ENCODE data around the gene HNRNPA2B1. TPM values are rescaled to one million over a fixed set of nuclear protein-coding genes. Genes with fewer than 3 reads are reported as not detected.

Gene HNRNPA2B1
- total RNA-seq (2014; rRNA removed), result 226 and 347 TPM in 2 replicates
- polyA plus RNA-seq (2012), result 681 TPM

- DNase-seq (ENCODE audit: low read depth), result peak; percentile 98
Observed at GRCh38 chr7:26200444-26201246, at the start of gene HNRNPA2B1. HNRNPA2B1 (minus strand) TSS chr7:26200746; CDS start chr7:26200577, 169 bp downstream.

- DNase-seq (ENCODE audit: low read depth), result no peak
Observed at GRCh38 chr7:26250239-26250638, 49.7 kb upstream of the HNRNPA2B1 start.

- no peak for DNase-seq (ENCODE audit: low read depth)
Observed at GRCh38 chr7:26245150-26245549, 44.6 kb upstream of the HNRNPA2B1 start.

DNA sequence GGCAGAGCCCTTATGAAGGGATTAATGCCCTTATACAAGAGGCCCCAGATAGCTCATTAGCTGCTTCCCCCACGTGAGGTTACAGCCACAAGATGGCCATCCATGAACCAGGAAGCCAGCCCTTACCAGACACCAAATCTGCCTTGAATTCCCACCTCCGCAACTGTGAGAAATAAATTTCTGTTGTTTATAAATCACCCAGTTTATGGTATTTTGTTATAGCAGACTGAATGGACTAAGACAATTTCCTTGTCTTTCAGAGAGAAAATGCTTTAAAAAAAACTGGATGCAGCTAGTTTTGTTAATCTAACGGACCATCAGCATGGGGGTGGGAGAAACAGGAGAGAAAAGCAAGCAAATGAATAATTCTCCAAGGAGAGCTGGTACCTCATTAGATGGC lies 37.5 kb upstream of the HNRNPA2B1 start:
- DNase-seq (ENCODE audit: low read depth), result no peak

DNA sequence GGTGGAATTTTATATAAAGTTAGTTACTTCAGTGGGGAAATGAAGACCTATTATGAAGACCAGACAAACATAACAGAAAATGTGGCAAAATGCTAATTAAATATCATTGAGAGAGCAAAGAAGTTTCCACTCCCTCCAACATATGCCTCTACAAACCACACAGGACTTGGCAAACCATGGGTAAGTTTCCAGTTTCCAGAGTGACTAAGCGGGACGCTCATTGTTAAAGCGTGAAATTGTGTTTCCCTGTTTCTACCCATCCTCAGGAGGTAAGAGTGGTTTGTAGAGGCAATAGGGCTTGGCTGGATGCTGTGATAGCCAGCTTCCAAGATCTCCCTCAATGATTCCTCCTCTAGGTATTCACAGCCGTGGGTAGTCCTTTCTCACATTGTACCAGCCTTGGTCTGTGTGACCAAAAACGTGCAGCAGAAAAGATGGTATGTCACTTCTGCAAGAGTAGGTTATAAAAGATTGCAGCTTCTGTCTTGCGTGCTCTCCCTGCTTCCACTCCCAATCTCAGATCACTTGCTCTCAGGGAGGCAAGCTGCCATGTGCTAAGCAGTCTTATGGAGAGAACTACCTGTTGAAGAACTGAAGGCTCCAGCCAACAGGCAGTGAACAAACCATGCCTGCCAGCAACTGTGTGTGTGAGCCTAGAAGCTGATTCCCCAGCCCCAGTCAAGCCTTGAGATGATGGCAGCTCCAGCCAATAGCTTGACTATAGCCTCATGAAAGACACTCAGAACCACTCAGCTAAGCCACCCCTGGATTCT lies 36.7 kb upstream of the HNRNPA2B1 start:
- peak; percentile 13 for DNase-seq (ENCODE audit: low read depth)

GRCh38 chr7:26233902-26234511 lies 33.5 kb upstream of the HNRNPA2B1 start:
- DNase-seq (ENCODE audit: low read depth), result no peak

- no peak for DNase-seq (ENCODE audit: low read depth)
Observed at GRCh38 chr7:26227987-26228386, 27.4 kb upstream of the HNRNPA2B1 start.

DNA sequence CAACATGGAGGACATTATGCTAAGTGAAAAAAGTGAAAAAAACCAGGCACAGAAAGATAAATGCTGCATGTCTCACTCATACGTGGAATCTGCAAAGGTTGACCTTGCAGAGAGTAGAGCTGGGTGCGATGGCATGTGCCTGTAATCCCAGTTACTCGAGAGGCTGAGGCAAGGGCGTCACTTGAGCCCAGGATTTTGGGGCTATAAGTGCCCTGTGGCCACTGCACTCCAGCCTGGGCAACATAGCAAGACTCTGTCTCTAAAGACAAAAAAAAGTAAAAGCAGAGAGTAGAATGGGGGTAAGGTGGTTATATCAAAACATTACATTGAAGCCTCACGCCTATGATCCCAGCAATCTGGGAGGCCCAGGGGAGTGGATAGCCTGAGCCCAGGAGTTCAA lies 23.8 kb upstream of the HNRNPA2B1 start:
- DNase-seq (ENCODE audit: low read depth), result no peak

- no peak for DNase-seq (ENCODE audit: low read depth)
Observed at GRCh38 chr7:26216049-26216448, 15.5 kb upstream of the HNRNPA2B1 start.

GRCh38 chr7:26213807-26214515 lies 13.4 kb upstream of the HNRNPA2B1 start:
- no peak for DNase-seq (ENCODE audit: low read depth)

- no peak for DNase-seq (ENCODE audit: low read depth)
Observed at GRCh38 chr7:26212921-26213718, 12.6 kb upstream of the HNRNPA2B1 start.

- no peak for DNase-seq (ENCODE audit: low read depth)
Observed at GRCh38 chr7:26208040-26208439, 7.5 kb upstream of the HNRNPA2B1 start.

DNA sequence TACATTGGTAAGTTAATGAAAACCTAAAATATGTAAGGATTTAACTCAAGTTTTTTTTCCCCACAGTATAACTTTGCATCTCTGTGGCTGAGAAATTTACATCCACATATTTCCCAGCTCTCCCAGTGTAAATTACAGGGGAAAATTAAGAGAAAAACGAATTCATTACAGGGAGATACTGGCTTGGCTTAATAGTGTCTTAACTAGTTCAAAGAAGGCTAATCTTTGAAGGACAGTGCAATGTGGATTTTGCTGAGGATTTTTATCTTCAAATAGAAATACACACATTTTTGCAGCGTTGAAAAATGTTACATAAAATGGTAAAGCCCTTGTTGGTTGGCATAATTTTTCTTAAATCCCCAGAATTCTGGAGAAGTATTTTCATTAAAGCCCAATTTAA lies 2.5 kb upstream of the HNRNPA2B1 start:
- DNase-seq (ENCODE audit: low read depth), result no peak

GRCh38 chr7:26202019-26202990 lies 1.8 kb upstream of the HNRNPA2B1 start:
- peak; percentile 42 for DNase-seq (ENCODE audit: low read depth)

DNA sequence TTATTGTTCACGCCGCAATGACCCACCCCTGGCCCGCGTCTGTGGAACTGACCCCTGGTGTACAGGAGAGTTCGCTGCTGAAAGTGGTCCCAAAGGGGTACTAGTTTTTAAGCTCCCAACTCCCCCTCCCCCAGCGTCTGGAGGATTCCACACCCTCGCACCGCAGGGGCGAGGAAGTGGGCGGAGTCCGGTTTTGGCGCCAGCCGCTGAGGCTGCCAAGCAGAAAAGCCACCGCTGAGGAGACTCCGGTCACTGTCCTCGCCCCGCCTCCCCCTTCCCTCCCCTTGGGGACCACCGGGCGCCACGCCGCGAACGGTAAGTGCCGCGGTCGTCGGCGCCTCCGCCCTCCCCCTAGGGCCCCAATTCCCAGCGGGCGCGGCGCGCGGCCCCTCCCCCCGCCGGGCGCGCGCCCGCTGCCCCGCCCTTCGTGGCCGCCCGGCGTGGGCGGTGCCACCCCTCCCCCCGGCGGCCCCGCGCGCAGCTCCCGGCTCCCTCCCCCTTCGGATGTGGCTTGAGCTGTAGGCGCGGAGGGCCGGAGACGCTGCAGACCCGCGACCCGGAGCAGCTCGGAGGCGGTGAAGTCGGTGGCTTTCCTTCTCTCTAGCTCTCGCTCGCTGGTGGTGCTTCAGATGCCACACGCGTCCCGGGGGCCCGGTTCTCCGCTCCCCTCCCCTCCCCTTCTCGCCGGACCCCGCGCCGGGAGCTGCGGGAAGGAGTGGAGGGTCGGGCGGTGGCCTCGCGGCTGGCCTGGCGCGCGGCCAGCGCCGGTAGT lies 887 bp upstream of the HNRNPA2B1 start, which contains the start of gene CBX3:
CBX3 (plus strand) TSS at position 499 of the 772 bp plus-strand sequence. CDS start 1,254 bp downstream, outside the sequence.
- no peak for DNase-seq (ENCODE audit: low read depth)

DNA sequence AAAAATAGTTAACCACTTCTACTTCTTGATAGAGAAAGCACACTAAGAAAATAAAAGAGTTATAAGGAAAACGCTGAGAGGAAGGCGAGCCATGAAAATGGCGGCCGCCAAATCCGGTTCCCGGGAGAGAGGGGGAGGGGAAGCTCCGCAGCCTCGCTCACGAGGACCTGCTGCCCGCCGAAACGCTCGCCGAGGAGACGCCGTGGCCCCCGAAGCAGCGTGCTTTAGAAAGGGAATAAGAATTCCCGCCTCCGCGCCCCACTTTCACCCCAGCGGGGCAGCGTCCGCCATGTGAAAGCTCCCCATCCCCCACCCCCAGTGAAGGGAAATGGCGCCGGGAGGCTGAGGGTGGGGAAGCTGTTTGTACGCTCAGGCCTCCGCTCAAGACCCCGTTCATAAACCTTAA lies 505 bp downstream of the HNRNPA2B1 start:
- peak; percentile 58 for DNase-seq (ENCODE audit: low read depth)

- peak; percentile 56 for DNase-seq (ENCODE audit: low read depth)
Observed at GRCh38 chr7:26199301-26200037, 1.1 kb downstream of the HNRNPA2B1 start.

DNA sequence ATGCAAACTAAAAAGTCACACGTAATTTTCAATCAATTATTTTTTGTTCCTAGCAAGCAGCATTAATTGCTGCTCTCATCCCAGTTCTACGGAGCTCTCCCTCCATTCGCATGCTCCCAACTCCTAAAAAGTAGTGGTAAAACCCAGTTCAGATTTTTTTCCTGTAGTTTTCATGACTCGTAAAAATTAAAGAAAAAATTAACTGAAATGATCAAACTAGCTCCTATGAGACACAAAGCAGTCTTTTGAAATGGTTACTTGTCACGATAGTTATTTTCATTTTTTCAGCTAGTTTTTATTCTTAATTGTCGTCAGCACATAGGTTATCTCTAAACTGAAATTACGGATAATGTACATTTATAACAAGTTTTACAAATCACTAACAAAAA lies 1.8 kb downstream of the HNRNPA2B1 start:
- DNase-seq (ENCODE audit: low read depth), result no peak

Data from LHCN-M2 (cell line).